Skeletal muscle satellite cell (primary cell): ENCODE measurements around the gene PARL. TPM values are rescaled to one million over a fixed set of nuclear protein-coding genes. Genes with fewer than 3 reads are reported as not detected.

Source experiments
- H3K27me3 ChIP-seq: 2 replicates; pipeline ENCODE4 v1.7.0; 2013; ENCODE audit warnings: low read length; ENCODE audit not compliant: control insufficient read depth, insufficient read depth
- H3K36me3 ChIP-seq: 2 replicates; pipeline ENCODE4 v1.7.0; 2013; ENCODE audit warnings: mild to moderate bottlenecking, control low read depth, low read length; ENCODE audit not compliant: insufficient read depth
- H3K4me1 ChIP-seq: 2 replicates; pipeline ENCODE4 v1.7.0; 2013; ENCODE audit warnings: low read length; ENCODE audit not compliant: control insufficient read depth, insufficient read depth
- H3K4me2 ChIP-seq: 2 replicates; pipeline ENCODE4 v1.7.0; 2013; ENCODE audit warnings: mild to moderate bottlenecking, low read length
- H3K4me3 ChIP-seq: 2 replicates; pipeline ENCODE4 v1.7.0; 2013; ENCODE audit warnings: low read length
- H3K9ac ChIP-seq: 2 replicates; pipeline ENCODE4 v1.7.0; 2013; ENCODE audit warnings: mild to moderate bottlenecking, low read depth, low read length, moderate library complexity
- H3K9me3 ChIP-seq: replicated peaks from 2 replicates; pipeline ENCODE4 v1.7.0; 2013; ENCODE audit warnings: mild to moderate bottlenecking, control low read depth, low read length
- total RNA-seq: library from RNA; depleted of rRNA; stranded (reverse); fragments of >200 nt; gene quantifications from 2 replicates; pipeline ENCODE4 v1.2.3, GENCODE V29; 2012; rRNA removed

PARL gene, protein sequence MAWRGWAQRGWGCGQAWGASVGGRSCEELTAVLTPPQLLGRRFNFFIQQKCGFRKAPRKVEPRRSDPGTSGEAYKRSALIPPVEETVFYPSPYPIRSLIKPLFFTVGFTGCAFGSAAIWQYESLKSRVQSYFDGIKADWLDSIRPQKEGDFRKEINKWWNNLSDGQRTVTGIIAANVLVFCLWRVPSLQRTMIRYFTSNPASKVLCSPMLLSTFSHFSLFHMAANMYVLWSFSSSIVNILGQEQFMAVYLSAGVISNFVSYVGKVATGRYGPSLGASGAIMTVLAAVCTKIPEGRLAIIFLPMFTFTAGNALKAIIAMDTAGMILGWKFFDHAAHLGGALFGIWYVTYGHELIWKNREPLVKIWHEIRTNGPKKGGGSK
- 33.0 and 43.5 TPM in 2 replicates for total RNA-seq

DNA sequence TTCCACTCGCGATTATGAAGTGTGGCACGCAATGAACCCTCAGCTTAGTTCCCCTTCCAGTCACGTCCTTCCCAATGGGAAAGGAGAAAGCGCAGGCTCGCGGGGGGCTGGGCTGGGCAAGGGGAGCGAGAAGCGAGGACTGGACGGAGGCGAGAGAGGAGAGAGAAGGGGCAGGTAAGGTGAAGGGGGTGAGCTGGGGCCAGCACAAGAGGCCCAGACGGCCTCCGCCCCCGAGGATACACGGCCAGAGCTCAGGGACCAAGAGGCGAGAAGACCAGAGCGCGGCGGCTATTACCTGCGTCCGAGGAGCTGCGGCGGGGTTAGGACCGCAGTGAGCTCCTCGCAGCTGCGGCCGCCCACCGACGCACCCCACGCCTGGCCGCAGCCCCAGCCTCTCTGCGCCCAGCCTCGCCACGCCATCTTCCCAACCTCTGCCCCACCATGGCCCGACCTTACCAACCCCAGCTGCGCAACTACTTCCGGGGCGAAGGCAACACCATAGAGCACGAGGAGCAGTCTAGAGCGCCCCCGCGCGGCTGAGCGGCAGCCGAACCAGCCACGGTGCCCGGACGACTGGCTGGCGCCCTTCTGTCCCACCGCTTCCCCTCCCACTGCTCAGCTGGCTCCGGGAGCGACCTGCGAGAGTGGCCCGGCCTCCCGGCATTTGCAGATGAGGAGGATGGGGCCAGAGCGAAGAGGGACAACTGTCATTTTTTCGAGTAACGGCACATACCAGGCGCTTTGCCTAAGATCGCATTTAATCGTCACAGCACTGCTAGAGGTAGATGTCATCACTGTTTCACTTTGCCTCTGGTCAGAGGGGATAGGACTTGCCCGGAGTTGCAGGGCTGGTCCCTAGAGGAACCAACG lies at the start of gene PARL:
TSS of gene PARL (minus strand) at position 454 of the 870 bp plus-strand sequence. CDS start at position 420, 34 bp downstream.
- peaks cover 16% of the 10 kb centered on the region for H3K4me1 ChIP-seq
- H3K27me3 ChIP-seq = peaks cover 12% of the 10 kb centered on the region

GRCh38 chr3:183933160-183933559 lies 48.5 kb upstream of the PARL start:
- Histone ChIP-seq H3K4me3 (no peak overlapping the region), H3K4me1 (no peaks in the 10 kb centered on the region), H3K36me3 (peaks cover 35% of the 10 kb centered on the region), H3K4me2 (no peak overlapping the region), H3K9ac (no peak overlapping the region), H3K27me3 (no peaks in the 10 kb centered on the region), H3K9me3 (no peaks in the 10 kb centered on the region)

More for the DNA sequence above, at the start of gene PARL:
- H3K4me2 ChIP-seq = peak within 1 kb of the TSS; percentile 90
- peak within 1 kb of the TSS; percentile 91 for H3K4me3 ChIP-seq
- no peaks in the 10 kb centered on the region for H3K9me3 ChIP-seq
- H3K36me3 ChIP-seq = no peaks in the 10 kb centered on the region
- peak within 1 kb of the TSS; percentile 89 for H3K9ac ChIP-seq

DNA sequence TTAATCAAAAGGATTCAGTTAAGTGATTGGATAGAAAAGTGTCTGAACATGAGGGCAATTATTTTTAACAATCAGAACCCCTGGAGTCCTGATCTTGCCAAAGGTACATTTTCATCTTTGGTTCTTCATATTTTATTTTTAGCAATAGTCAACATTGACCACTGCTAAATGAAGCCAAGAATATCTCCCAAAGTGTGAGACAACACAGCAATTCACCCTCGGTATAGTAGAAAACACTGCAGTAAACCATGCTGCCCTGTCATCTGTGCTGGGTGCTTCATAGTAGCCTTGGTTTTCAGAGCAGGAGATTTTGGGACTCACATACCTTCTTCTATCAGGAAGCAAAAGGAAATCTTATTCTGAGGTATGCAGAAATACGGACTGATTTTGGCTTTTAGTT lies 47.2 kb upstream of the PARL start:
- no peaks in the 10 kb centered on the region for H3K4me1 ChIP-seq
- no peak overlapping the region for H3K4me3 ChIP-seq
- no peaks in the 10 kb centered on the region for H3K27me3 ChIP-seq
- no peaks in the 10 kb centered on the region for H3K9me3 ChIP-seq
- H3K36me3 ChIP-seq = peaks cover 38% of the 10 kb centered on the region
- no peak overlapping the region for H3K4me2 ChIP-seq
- H3K9ac ChIP-seq = no peak overlapping the region

GRCh38 chr3:183930086-183930485 lies 45.4 kb upstream of the PARL start:
- Histone ChIP-seq H3K4me2 (no peak overlapping the region), H3K4me3 (no peak overlapping the region), H3K9me3 (no peaks in the 10 kb centered on the region), H3K9ac (no peak overlapping the region), H3K4me1 (no peaks in the 10 kb centered on the region), H3K36me3 (peaks cover 39% of the 10 kb centered on the region), H3K27me3 (no peaks in the 10 kb centered on the region)

DNA sequence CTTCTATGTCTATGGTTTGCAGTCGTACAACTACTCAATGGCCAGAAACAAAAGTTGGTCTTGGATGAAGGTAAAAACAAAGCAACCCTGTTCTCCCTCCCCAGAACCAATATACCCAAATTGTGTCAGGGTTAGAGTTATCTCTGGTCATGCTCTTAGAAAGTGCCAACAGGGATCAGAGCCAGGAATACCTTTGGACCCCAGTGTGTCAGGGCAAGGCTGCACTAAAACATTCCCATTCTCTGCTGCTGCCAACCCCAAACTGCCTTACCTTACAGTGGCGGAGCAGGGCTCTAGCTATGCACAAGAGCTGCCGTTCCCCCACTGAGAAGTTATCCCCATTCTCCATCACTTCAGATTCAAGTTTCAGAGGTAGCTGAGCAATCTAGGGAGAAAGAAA lies 42.4 kb upstream of the PARL start:
- Histone ChIP-seq H3K9me3 (no peaks in the 10 kb centered on the region), H3K27me3 (no peaks in the 10 kb centered on the region), H3K4me3 (no peak overlapping the region), H3K36me3 (peaks cover 55% of the 10 kb centered on the region), H3K9ac (no peak overlapping the region), H3K4me1 (no peaks in the 10 kb centered on the region), H3K4me2 (no peak overlapping the region)

DNA sequence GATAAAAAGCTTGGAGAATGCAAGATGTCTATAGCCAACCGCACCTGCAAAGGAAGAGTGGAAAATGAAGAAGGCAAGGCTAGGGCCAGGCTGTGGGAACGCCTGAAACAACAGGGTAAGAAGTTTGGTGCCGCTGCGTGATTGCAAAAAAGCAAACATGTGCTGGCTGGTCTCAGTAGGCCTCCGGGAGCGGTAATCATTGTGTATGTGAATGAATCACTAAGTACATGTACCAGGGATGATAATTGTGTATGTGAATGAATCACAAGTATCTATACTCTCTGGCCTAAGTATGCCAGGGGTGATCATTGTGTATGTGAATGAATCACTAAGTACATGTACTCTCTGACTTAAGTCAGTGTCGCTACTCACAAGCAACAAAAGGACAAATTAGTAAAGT lies 40.3 kb upstream of the PARL start:
- H3K4me1 ChIP-seq = no peaks in the 10 kb centered on the region
- H3K9ac ChIP-seq = no peak overlapping the region
- H3K9me3 ChIP-seq = no peaks in the 10 kb centered on the region
- no peak overlapping the region for H3K4me3 ChIP-seq
- peaks cover 58% of the 10 kb centered on the region for H3K36me3 ChIP-seq
- H3K27me3 ChIP-seq = no peaks in the 10 kb centered on the region
- H3K4me2 ChIP-seq = no peak overlapping the region

DNA sequence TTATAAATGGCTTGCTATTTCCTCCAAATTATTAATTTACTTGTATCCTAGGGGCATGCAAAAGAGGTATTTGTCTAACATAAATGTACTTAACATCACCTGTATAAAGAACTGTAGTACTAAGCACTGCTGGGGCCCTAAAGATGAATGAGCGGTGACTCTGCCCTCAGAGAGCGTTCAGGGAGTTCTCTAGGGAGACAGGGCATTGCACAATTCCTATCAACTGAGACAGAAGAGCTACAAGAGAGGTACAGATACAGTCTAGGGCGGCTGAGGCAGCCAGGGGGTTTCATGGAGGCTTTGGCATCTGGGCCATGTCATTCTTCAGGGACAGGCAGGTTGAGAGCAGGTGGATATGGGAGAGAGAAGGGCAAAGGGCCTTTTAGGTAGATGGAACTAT lies 39.9 kb upstream of the PARL start:
- Histone ChIP-seq H3K9me3 (no peaks in the 10 kb centered on the region), H3K4me2 (no peak overlapping the region), H3K36me3 (peaks cover 60% of the 10 kb centered on the region), H3K4me1 (no peaks in the 10 kb centered on the region), H3K9ac (no peak overlapping the region), H3K27me3 (no peaks in the 10 kb centered on the region), H3K4me3 (no peak overlapping the region)

DNA sequence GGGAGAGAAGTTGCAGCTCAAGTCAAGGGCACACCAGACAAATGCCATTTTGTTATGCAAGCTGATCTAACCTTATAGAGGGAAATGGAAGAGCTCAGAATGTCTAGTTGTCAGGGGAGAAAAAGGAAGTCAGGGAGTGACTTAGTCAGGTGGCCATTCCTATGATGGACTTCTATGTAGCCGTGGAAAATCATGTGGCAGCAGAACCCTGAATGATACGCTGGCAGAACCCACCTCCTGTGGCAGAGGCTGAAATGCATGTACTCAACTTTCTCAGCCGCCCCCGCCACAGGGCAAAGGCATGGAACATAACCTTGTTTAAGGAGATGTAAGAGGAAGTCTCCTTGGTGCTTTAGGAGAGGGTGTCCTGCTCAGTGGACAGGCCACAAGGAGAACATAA lies 37.7 kb upstream of the PARL start:
- Histone ChIP-seq H3K4me3 (no peak overlapping the region), H3K9me3 (no peaks in the 10 kb centered on the region), H3K27me3 (no peaks in the 10 kb centered on the region), H3K4me1 (no peaks in the 10 kb centered on the region), H3K36me3 (peaks cover 50% of the 10 kb centered on the region), H3K9ac (no peak overlapping the region), H3K4me2 (no peak overlapping the region)

GRCh38 chr3:183921096-183921495 lies 36.4 kb upstream of the PARL start:
- Histone ChIP-seq H3K9me3 (no peaks in the 10 kb centered on the region), H3K9ac (no peak overlapping the region), H3K4me2 (no peak overlapping the region), H3K27me3 (no peaks in the 10 kb centered on the region), H3K4me1 (no peaks in the 10 kb centered on the region), H3K4me3 (no peak overlapping the region), H3K36me3 (peaks cover 45% of the 10 kb centered on the region)

GRCh38 chr3:183920416-183920815 lies 35.7 kb upstream of the PARL start:
- no peak overlapping the region for H3K9ac ChIP-seq
- no peaks in the 10 kb centered on the region for H3K9me3 ChIP-seq
- no peak overlapping the region for H3K4me3 ChIP-seq
- no peak overlapping the region for H3K4me2 ChIP-seq
- H3K36me3 ChIP-seq = peaks cover 44% of the 10 kb centered on the region
- peaks cover 3% of the 10 kb centered on the region for H3K4me1 ChIP-seq
- H3K27me3 ChIP-seq = no peaks in the 10 kb centered on the region

GRCh38 chr3:183918178-183918577 lies 33.5 kb upstream of the PARL start:
- Histone ChIP-seq H3K4me3 (no peak overlapping the region), H3K36me3 (peaks cover 26% of the 10 kb centered on the region), H3K4me2 (no peak overlapping the region), H3K4me1 (peaks cover 5% of the 10 kb centered on the region), H3K9me3 (no peaks in the 10 kb centered on the region), H3K27me3 (no peaks in the 10 kb centered on the region), H3K9ac (no peak overlapping the region)
